GM12892 (cell line): ENCODE measurements around the gene ZBTB24. TPM values are rescaled to one million over a fixed set of nuclear protein-coding genes. Genes with fewer than 3 reads are reported as not detected.
"Not testable (repeated sequence)": the region's sequence is repeated elsewhere in the genome, so short reads cannot be mapped to it uniquely, and the experiment has no call there.

Source experiments
- DNase-seq: peaks from one replicate; pipeline ENCODE4 v3.0.0; 2011; ENCODE audit not compliant: insufficient read length
- FAIRE-seq: peaks from 2 replicates; lab custom pipeline; 2011; peaks lifted over from hg19 to GRCh38; lab: Jason Lieb, UNC
- POLR2A ChIP-seq: IDR thresholded peaks from 2 replicates; pipeline ENCODE4 v1.6.1; 2011; ENCODE audit warnings: low read depth, low read length, control low read depth
- POLR2AphosphoS5 ChIP-seq: IDR thresholded peaks from 2 replicates; pipeline ENCODE4 v1.6.1; 2011; ENCODE audit warnings: low read depth, low read length, control low read depth
- TAF1 ChIP-seq: IDR thresholded peaks from 2 replicates; pipeline ENCODE4 v1.6.1; 2011; ENCODE audit warnings: low read depth, mild to moderate bottlenecking, control low read depth, low read length, borderline replicate concordance
- polyA plus RNA-seq: library from polyadenylated mRNA; unstranded; fragments of >200 nt; gene quantifications from one replicate; pipeline ENCODE4 v1.2.1, GENCODE V29; 2012; ENCODE audit warnings: missing spikeins, inconsistent platforms; ENCODE audit not compliant: missing spikeins

The ZBTB24 gene
- polyA plus RNA-seq: 6.3 TPM

DNA sequence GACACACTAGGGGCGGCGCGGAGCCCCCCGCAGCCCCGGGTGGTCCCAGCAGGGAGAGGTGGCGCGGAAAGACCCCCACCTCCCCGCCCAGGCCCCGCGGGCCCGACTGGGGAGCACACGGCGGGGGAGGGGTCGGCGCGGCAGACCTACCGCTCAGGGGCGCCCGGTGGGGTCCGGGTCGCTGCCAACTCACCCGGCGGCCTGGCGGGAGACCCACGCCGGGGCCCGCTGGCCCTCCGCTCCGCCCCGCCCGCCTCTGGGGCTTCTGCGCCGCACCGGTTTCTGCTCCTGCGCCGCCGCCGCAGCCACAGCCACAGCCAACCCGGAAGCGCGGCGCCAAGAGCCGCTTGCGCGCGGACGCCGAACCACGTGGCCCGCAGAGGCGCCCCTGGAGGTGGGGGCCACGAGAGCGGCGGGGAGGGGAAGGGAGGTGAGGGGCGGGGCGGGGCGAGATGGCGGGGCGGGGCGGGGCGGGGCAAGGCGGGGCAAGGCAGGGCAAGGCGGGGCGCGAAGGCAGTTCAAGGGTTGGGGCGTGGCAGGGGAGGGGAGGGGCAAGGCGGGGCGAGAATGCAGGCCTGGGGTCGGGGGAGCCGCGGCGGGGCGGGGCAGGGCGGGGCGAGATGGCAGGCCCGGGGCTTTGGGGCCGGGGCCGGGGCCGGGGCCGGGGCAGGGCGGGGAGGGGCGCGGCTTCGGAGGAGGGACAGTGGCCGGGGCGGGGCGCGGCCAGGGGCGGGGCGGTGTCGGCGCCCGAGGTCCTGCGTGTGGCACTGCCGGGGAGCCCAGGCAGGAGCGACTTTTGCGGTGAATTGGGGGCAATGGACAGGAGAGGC, at the start of gene ZBTB24:
Gene ZBTB24 (minus strand): TSS at position 315 of the 830 bp plus-strand sequence. CDS start 1,193 bp downstream, outside the sequence.
- peak; percentile 73 for FAIRE-seq
- TF ChIP-seq TAF1 (0 out of 2 replicates have a peak, but pooled peaks have one; percentile 19), POLR2A (peak; percentile 65; the same call in 1 of the 2 replicates), POLR2AphosphoS5 (no peak)

DNA sequence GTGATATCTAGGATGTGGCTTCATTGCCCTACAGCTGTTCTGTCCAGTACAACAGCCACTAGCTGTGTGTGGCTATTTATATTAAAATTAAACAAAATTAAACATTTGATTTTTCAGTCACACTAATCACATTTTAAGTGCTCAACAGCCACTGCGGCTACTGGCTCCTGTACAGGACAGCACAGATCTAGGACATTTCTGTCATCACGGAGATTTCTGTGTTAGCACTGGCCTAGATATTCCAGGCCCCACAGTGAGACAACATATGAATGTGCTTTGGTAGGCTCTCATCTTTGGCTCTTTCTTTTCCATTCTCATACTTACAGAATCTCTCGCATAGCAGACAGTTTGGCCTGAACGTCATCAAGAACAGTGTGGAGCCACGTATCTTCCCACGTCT, 48.4 kb upstream of the ZBTB24 start:
- TF ChIP-seq POLR2A (no peak), TAF1 (no peak), POLR2AphosphoS5 (no peak)
- no peak for DNase-seq
- FAIRE-seq: no peak

More for the DNA sequence above, at the start of gene ZBTB24:
- peak; percentile 84 for DNase-seq

- no peak for DNase-seq
- no peak for TF ChIP-seq POLR2A
- TF ChIP-seq POLR2AphosphoS5: no peak
- TF ChIP-seq TAF1: no peak
Measured at GRCh38 chr6:109527989-109528388, 45.0 kb upstream of the ZBTB24 start.

GRCh38 chr6:109526905-109527628, 44.0 kb upstream of the ZBTB24 start:
- TF ChIP-seq TAF1: no peak
- TF ChIP-seq POLR2AphosphoS5: no peak
- no peak for TF ChIP-seq POLR2A
- DNase-seq (no peak), FAIRE-seq (peak; percentile 84)

More at GRCh38 chr6:109527989-109528388, 45.0 kb upstream of the ZBTB24 start:
- no peak for FAIRE-seq

- FAIRE-seq (no peak), DNase-seq (no peak)
- TF ChIP-seq POLR2A (no peak), POLR2AphosphoS5 (no peak), TAF1 (no peak)
Measured at GRCh38 chr6:109524129-109524528, 41.1 kb upstream of the ZBTB24 start.

DNA sequence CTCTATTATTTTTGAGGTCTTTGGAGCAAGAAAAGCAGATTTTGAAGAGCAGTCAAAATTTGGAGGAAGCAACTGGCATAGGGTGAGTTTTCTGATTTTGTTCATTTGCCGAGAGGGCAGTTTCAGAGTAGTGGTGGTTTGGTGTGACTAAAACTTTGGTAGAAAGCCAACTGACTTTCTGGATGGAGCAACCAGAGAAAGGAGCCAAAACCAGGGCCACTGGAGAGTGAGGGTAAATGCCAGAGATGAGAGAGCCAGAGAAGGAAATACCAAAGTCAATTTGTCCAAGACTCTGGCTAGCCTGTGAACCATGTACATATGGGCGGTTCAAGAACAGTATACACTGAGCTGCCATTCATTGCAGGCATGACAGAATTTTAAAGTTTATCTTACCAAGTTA, 40.5 kb upstream of the ZBTB24 start:
- TF ChIP-seq POLR2A (no peak), POLR2AphosphoS5 (no peak), TAF1 (no peak)
- no peak for FAIRE-seq
- no peak for DNase-seq

GRCh38 chr6:109521080-109521479, 38.1 kb upstream of the ZBTB24 start:
- no peak for FAIRE-seq

DNA sequence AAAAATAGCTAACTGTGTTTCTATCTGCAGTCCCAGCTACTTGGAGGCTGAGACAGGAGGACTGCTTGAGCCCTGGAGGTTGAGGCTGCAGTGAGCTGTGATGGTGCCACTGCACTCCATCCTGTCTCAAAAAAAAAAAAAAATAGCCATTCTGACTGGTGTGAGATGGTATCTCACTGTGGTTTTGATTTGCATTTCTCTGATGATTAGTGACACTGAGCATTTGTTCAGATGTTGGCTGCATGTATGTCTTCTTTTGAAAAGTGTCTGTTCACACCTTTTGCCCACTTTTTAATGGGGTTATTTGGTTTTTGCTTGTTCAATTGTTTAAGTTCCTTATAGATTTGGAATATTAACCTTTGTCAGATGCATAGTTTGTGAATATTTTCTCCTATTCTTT, 36.6 kb upstream of the ZBTB24 start:
- DNase-seq, FAIRE-seq: not testable (repeated sequence)

More at GRCh38 chr6:109521080-109521479, 38.1 kb upstream of the ZBTB24 start:
- no peak for DNase-seq
- TF ChIP-seq TAF1 (no peak), POLR2AphosphoS5 (no peak), POLR2A (no peak)

- DNase-seq (no peak), FAIRE-seq (no peak)
- TF ChIP-seq POLR2A (no peak), POLR2AphosphoS5 (no peak), TAF1 (no peak)
Measured at GRCh38 chr6:109516929-109517328, 33.9 kb upstream of the ZBTB24 start.

GRCh38 chr6:109515781-109516409, 32.9 kb upstream of the ZBTB24 start:
- DNase-seq (no peak), FAIRE-seq (no peak)
- no peak for TF ChIP-seq POLR2AphosphoS5
- TF ChIP-seq TAF1: no peak
- TF ChIP-seq POLR2A: no peak

DNA sequence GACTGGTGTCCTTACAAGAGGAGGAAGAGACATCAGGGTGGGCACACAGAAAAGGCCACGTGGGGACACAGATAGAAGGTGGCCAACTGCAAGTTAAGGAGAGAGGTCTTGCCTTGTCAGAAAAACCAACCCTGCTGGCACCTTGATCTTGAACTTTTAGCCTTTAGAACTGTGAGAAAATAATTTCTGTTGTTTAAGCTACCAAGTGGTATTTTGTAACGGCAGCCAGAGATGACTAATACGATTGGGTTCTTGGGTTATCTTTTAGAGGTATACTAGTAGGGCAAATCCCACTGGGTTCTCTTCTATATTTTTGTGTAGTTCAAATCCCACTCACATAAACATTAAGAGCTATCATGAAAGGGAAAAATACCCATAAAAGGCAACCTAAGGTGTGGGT, 31.9 kb upstream of the ZBTB24 start:
- no peak for FAIRE-seq
- DNase-seq: no peak
- TF ChIP-seq POLR2A: no peak
- TF ChIP-seq TAF1: no peak
- TF ChIP-seq POLR2AphosphoS5: no peak
